ENCODE data around the gene KCNQ2.

GRCh38 chr20:63508072-63508768, 35.8 kb upstream of the KCNQ2 start:
- no peak for TF ChIP-seq TAF1 (IDR thresholded peaks at IDR 0.05; ENCODE audit: low read depth)
- TF ChIP-seq NFIC (IDR thresholded peaks at IDR 0.05): no peak
- no peak for TF ChIP-seq EP300 (IDR thresholded peaks at IDR 0.05; ENCODE audit: borderline replicate concordance)
- TF ChIP-seq TCF12 (IDR thresholded peaks at IDR 0.05; ENCODE audit: low read depth): no peak
- TF ChIP-seq MAX (IDR thresholded peaks at IDR 0.05): no peak
- TF ChIP-seq CEBPB (IDR thresholded peaks at IDR 0.05): no peak
- no peak for TF ChIP-seq YY1 (IDR thresholded peaks at IDR 0.05; ENCODE audit: low read depth)
